ENCODE measurements around the gene CYBB.

DNA sequence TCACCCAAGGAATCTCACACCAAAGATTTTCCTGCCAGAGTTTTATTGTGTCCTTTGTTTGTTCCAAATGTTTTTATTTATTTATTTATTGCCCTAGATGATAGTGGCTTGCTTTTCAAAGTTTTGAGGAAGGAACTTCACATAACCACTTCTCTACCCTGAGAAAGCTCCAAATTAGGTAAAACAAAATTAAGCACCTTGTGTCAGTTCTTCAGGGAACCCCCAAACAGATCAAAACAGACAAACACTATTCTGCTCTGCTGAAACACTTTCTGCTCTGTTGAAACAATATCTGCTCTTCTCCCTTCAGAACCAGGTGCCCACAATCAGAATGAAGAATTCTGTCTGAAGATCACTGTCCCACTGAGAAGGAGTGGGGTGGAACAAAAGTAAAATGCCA is 16.5 kb upstream of the CYBB start:
- TF ChIP-seq CTCF (IDR thresholded peaks at IDR 0.05; ENCODE audit: low read length): no peak
- no peak for TF ChIP-seq EZH2phosphoT487 (IDR thresholded peaks at IDR 0.05; ENCODE audit: low read length)

All from MM.1S (cell line).